ENCODE data around the gene DAP.

DAP gene

DNA sequence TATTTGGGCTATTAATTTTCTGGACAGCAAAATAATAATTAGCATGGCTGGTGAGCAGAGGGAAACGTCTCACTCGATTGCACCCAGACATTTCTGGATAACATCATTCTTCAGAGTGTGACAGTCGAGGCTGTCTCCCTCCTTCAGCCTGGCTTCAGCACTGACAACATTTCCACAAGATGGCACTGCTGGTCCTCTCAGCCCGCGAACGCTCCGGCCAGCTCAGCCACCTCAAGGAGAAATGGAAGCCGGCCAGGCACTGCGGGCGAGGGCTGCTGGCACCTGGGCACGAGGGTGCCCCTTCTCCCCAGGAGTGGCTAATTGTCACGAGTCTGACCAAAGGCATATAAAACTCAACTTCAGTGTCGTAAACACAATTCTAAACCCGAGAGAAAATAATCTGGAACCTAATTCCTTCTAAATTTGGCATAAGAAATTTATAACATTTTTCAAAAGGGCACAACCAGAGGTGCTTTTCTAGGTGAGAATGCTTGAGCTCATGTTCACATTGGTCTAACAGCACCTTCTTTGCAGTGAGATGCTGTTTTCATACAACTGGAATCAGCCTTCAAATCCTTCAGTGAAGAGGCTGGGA lies 65.9 kb downstream of the DAP start:
- no peak for DNase-seq (ENCODE audit: low read depth in 1 of 2, low spot score in 1 of 2)

DNA sequence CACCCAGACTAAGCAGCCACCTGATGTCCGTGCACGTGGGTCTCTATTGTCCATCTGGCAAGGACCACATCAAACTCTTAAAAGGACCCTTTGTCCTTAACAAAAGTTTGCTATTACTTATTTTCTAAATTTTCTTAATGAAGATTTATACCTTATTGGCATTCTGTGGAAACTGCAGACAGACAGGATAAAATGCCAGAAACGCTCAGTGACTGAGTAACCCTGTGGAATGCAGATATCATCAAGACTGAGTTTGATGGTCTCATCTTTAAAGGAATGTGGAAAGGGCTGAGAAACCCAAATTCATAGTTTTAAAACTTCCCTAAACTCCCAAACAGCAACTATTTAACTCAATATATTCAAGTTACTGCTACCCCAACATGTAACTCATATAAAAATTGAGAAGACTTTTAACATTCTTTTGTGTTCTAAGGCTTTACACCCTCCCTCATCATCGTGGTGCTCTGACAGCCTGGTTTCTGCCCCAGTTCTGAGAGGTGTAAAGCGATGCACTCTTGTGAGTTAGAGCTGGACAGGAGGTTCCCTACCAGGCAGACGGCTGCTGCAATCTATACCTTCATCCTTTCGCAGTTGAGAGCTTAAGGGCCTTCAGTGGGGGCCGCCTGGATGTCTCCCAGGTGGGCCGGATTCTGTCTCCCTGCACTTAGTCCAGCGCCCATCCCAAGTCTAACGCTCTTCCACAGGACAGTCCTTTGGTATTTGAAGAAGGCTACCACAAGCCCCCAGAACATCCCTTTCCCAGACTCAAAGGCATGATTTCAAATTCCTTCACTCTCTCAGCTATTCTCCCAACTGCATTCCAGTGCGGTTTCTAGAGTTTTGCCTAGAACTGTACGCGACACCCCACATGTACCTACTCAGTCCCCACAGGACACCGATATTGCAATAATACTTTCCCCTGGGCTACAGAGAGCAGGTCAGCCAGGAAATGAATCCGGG lies 68.9 kb downstream of the DAP start:
- no peak for DNase-seq (ENCODE audit: low read depth in 1 of 2, low spot score in 1 of 2)

DNA sequence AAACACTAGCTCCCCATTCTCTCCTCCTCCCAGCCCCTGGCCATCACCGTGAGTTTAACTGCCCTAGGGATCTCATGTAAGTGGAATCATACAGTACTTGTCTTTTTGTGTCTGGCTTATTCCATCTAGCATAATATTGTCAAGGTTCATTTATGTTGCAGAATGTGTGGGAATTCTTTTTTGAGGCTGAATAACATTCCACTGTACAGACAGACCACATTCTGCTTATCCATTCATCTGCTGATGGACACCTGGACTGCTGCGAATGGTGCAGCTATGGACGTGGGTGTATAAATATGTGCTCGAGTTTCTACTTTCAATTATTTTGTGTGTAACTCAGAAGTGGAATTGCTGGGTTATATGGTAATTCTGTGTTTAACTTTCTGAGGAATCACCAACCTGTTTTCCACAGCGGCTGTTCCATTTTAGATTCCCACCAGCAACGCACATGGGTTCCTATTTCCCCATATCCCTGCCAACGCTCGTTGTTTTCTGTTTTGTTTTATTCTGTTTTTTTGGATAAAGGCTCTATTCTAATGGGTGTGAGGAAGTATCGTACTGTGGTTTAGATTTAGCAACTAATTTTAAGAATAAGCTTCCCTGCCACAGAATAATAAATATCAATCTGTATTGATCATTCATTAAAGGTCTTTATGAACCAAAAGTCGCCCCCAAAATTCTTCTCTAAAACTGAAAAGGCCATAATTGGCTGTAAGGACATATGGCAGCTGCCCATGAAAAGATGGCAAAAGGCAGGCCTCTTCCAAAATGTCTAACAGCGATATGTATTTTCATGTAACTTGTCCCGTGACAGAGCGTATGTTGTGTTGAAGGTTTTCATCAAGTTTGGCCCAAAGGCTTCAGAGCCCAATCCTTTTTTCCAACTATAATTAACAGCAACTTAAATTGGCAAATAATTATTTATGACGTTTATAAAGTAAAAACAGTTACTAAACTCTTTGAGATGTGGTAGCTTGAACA lies 70.3 kb downstream of the DAP start:
- no peak for DNase-seq (ENCODE audit: low read depth in 1 of 2, low spot score in 1 of 2)

DNA sequence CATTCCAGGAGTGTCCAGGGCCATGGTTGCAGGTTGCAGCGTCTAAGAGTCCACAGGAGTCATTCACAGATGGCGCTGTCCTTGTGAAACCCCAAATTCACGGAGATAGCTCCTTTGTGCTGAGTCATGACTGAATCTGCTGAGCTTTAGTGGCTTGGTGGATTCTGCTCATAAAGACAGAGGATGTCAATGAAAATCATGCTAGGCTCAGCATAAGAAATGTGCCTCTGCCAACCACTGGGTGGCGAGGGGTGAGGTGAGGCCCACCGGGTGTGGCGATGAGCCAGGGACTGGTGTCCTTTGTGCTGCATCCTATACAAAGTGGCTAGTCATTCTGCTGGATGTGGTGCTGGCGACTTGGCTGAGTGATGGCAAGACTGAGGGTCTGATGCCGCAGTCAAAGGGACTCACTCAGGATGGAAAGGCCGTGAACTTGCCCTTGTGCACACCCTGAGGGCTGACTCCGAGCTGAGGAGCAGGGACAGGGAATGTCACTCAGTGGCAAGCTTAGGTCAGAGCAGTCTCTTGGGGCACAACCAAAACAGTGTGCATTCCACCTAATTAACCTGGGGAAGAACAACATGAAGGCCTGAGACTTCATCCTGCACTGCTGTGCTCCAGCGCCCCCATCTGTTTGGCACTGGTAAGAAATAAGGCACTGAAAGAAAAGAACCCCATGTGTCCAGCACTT lies 71.5 kb downstream of the DAP start:
- DNase-seq (ENCODE audit: low read depth in 1 of 2, low spot score in 1 of 2), result no peak

DNA sequence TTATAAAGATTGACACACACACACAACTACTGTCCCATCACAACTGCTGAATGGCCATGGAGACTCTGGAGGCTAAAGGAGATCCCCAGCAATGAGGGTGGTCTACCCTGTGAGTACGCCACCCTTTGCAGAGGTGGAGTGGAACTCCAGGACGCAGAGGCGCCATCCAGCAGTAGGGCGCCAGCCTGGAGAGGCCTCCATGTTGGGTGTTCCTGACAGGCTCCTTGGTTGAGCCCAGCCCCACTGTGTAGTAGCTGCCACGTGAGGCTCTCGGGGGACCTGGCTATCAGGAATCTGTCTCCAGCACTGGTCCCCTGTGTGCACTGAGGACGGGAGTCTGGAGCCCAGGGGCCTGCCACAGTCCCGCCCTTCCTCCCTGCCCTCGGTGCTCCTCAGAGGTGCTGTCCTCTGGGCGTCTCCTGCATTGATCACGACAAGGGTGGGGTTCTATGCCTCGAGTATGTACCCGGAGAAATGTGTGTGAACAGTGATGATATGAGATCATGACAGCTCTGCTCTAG lies 72.3 kb downstream of the DAP start:
- no peak for DNase-seq (ENCODE audit: low read depth in 1 of 2, low spot score in 1 of 2)

DNA sequence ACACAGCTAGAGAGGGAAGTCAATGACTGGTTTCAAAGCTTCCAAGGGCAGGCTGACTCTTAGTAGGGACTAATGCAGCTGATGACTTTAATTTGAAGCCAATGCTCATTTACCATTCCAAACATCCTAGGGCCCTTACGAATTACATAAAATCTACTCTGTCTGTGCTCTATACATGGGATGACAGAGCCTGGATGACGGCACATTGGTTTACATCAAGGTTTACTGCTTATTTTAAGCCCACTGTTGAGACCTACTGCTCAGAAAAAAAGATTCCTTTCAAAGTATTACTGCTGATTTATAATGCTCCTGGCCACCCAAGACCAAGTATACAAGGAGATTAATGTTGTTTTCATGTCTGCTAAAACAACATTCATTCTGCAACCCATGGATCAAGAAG lies 74.1 kb downstream of the DAP start:
- DNase-seq (ENCODE audit: low read depth in 1 of 2, low spot score in 1 of 2), result no peak

DNA sequence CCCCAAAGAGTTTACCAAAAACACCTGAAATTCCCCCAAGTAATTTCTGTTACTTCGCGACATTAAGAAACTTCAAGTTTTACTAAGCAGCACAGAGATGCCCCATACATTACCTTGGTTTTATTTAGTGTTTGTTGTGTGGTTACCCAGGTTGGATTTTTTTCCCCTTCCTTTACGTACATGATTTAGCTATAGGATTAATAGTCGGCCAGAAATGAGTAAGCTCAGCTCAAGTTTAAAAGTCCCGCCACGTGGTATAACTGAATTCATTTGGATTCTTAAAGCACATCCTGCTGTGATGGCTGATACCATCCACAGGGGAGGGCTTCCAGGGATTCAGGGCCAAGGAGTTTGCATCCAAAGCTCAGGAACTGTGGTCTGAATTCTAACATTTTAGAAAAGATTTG lies 75.9 kb downstream of the DAP start:
- DNase-seq (ENCODE audit: low read depth in 1 of 2, low spot score in 1 of 2), result no peak

DNA sequence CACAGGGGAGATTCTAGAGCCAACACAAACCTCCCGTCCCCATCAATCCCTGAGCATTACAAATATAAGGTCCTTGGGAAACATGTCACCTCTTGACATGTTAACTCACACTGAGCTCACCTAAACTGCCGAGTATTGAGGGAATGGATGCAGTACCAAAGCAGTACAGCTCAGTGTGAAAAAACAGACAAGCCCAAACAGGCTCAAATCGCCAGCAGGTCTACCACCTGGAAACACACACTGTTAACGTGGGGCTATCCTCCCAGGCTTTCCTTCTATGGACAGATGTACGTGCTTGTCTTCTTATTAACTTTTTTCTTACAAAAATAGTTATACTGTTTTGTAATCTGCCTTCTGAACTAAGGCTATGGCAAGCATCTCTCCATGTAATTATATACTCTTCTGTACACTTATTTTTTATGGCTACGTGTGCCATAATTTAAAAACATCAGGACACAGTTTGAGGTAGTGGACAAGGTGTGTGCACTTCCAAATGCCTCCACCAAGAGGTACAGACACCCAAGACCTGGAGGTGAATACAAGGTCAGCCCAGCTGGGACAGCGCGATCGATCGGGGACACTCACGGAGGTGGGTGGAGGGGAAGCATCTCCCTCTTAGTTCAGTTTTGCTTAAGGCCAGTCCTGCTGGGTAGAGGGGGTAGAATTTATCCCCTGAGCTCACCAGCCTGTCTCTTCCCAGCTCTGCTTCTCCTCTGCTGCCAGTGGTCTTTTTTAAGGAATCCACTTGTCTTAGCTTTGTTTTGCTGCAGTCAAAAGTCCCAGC lies 76.5 kb downstream of the DAP start:
- no peak for DNase-seq (ENCODE audit: low read depth in 1 of 2, low spot score in 1 of 2)

DNA sequence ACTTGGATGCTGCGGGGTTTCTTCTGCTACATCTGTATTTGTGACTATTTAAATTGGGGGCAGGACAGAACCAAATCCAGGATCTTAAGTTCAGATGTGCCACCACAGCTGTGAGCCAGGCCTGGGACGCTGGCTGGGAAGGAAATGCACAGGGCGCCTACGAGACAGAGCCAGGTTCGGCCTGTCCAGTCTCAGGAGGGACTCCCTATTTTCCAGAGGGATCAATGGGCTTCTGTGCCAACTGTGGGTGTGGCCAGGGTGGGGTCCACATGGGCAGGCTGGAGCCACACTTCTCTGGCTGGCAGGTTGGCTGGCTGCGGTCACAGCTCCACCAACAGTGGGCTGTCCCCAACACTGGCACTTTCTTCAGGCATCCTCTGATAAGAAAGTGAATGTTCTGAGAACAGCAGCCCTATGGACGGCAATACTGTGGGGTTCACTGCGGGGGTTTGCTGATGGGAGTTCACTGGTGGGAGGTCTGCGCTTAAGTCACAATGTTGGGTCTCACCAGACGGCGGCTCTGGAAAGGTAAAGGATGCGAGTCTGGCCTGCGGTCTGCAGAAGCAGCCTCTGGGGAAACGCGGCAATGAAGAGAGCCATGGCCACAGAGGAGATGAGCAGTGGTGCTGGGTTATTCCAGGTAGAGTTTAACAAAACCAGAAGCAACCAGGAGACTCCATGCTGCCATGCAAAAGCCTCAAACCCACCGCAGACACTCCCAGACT lies 78.1 kb downstream of the DAP start:
- DNase-seq (ENCODE audit: low read depth in 1 of 2, low spot score in 1 of 2), result no peak

DNA sequence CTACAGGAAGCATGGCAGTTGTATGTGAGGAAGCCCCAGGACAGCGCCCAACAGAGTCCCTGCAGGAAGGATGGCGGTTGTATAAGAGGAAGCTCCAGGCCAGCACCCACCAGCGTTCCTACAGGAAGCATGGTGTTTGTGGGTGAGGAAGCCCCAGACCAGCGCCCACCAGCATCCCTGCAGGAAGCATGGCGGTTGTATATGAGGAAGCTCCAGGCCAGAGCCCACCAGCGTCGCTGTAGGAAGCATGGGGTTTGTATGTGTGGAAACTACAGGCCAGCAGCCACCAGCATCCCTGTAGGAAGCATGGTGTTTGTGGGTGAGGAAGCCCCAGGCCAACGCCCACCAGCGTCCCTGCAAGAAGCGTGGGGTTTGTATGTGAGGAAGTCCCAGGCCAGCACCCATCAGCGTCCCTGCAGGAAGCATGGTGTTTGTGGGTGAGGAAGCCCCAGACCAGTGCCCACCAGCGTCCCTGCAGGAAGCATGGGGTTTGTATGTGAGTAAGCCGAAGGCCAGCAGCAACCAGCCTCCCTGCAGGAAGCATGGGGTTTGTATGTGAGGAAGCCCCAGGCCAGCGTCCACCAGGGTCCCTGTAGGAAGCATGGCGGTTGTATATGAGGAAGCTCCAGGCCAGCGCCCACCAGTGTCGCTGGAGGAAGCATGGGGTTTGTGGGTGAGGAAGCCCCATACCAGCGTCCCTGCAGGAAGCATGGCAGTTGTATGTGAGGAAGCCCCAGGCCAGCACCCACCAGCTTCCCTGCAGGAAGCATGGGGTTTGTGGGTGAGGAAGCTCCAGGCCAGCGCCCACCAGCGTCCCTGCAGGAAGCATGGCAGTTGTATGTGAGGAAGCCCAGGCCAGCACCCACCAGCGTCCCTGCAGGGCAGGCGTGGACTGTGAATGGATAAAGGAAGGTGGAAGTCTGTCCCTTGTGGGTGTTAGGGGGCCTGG lies 79.0 kb downstream of the DAP start:
- DNase-seq (ENCODE audit: low read depth in 1 of 2, low spot score in 1 of 2), result no peak

DNA sequence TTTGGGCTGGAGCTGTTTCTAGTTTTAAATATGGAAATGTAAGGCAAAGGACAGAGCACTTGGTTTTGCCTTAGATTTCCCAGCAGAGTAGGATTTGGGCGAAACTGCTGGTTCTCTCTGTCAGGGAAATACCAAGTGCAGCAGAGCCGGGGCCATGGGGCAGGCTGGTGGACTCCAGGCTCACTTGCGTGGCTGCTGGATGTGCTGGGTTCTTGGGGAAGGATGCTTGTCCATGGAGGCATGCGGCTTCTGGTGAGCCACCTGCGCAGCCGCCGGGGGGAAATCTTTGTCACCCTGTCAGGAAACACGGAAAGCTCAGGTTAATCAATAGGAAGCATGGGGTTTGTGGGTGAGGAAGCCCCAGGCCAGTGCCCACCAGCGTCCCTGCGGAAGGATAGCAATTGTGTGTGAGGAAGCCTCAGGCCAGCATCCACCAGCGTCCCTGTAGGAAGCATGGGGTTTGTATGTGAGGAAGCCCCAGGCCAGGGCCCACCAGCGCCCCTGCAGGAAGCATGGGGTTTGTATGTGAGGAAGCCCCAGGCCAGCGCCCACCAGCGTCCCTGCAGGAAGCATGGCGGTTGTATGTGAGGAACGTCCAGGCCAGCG lies 80.1 kb downstream of the DAP start:
- DNase-seq (ENCODE audit: low read depth in 1 of 2, low spot score in 1 of 2), result no peak

DNA sequence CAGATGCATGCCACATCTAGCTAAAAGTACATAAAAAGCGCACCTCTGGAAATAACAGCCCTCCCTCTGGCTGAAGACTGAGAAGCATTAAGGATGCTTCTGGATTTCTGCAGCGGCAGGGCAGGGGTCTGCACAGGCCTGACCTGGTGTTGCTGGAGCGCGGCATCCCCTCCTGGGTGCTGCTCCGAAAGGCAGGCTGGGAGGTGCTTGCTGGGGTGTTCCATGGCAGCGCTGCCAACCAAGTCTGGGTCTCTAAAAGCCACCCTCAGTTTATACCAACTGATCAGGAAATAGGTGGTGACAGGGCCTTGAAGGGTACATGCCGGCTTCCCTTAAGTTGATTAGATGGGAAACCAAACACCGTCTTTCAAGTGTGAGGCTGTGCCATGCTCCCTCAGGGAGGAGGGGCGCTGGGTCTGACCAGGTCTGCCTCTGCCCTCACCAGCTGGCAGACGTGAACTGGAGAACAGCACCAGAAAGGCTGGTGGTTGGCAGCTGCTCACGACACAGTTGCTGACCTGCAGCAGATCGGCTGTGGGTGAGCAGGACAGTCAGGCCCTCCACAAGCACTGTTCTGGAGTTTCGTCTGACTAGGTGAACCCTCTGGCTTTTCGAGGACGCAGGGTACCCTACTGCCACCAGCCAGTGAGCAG lies 81.6 kb downstream of the DAP start:
- no peak for DNase-seq (ENCODE audit: low read depth in 1 of 2, low spot score in 1 of 2)

DNA sequence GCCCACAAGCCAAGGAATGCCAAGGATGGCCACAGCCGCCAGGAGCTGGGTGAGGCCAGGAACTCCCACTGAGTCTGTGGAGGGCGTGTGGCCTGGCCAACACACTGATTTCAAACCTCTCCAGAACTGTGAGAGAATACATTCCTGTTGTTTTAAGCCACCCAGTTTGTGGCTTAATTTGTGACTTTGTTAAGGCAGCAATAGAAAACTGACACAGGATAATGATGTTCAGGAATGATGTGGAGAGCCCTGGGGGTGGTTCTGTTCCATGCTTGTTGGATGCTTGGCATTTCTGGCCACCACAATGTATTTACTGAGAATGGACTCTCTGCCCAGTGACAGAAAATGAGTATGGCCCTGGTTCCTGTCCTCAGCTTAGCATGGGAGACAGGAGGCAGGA lies 82.8 kb downstream of the DAP start:
- DNase-seq (ENCODE audit: low read depth in 1 of 2, low spot score in 1 of 2), result no peak

DNA sequence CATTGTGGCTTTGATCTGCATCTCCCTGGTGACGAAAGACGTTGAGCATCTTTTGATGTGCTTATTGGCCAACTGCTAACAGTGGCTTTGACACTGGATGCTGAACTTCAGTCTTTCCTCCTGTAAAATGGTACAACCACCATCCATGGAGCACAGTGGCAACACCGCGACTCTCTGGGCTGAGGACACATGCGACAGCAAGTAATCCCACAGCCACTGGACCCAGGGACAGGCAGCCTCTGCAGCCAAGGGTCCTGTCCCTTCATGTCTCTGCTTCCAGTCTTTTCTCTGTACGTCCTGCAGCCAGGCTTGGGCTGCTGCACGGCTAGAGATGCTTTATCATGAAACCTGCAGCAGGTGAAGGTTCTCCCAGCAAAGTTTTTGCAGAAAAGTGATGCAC lies 83.5 kb downstream of the DAP start:
- DNase-seq (ENCODE audit: low read depth in 1 of 2, low spot score in 1 of 2), result no peak

DNA sequence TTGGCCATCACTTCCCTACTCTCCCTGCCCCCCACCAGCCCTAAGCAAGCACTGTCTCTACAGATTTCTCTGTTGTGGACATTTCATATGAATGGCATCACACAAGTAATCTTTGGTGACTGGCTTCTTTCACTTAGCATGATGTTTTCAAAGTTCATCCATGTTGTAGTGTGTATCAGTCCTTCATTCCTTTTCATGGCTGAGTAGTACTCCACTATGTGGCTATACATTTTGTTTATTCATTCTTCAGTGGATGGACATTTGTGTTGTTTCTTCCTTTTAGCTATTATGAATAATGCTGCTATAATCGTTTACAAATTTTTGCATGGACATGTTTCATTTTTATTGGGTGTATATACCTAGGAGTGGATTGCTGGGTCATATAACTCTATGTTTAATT lies 84.1 kb downstream of the DAP start:
- DNase-seq (ENCODE audit: low read depth in 1 of 2, low spot score in 1 of 2), result no peak

DNA sequence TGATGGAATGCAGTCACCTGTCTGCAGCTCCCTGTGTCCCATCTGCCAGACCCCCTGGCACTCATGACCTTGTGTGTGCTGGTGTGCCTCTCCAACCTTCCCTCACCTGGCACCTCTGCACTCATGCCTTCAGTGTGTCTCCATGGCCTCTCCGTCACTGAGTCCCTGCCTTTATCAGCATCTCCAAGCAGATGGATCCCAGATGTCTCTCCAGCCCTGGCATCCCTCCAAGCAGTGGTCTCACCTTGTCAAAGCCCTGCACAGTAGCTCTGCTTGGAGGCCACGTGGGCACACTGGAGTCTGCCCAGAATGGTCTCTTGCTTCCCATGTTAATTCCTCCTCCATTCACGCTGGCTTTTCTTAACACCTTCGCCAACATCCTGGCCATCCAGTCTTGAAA lies 84.8 kb downstream of the DAP start:
- no peak for DNase-seq (ENCODE audit: low read depth in 1 of 2, low spot score in 1 of 2)

DNA sequence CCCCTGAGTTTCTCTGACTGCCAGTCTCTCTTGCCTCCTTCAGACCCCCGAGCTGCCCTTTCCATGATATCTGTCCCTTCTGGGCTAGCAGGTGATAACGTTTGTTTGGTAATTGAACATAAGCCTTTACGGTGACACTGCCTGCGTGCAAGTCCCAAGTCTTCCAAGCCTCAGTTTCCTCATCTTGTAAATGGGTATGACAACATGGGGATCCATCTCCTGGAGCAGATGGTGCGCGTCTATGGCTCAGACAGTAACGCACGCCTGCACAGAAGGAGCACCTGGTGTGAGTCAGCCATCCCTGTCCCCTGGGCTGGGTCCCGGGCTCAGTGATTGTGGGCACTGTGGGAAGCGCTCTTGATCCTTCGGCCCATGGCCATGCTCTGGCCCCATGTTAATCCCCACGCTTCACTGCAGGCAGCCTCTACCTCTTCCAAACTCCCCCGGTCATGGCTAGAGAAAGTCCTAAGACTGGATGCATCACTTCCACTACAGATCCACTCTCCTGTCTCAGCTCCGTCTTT lies 85.8 kb downstream of the DAP start:
- no peak for DNase-seq (ENCODE audit: low read depth in 1 of 2, low spot score in 1 of 2)
